Activated naive CD4-positive, alpha-beta T cell treated with Interleukin-2 at 50 U/mL for 16 hours (primary cell): ENCODE data around the gene FRAS1.
"Not testable (repeated sequence)": the region's sequence is repeated elsewhere in the genome, so short reads cannot be mapped to it uniquely, and the experiment has no call there.

Experiments
- DNase-seq: peaks from one replicate; pipeline ENCODE4 v3.0.0-alpha.2; 2020

FRAS1 gene

DNA sequence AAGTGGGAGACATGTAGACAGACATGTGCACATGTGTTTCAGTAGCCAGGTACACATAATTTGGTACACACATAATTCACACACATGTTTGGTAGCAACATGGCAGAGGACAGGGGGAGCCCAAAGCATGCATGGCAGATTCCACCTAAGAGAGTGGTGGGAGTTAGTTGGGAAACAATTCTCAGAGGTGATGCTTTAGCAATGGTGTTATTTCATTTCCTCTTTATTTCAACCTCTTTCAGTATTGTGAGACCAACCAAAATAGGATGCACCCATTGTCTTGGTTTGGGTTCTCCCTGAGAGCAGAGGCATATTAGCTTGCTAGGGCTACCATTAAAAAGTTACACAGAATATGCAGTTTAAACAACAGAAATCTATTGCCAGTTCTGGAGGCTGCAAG is 402.2 kb downstream of the FRAS1 start:
- no peak for DNase-seq

DNA sequence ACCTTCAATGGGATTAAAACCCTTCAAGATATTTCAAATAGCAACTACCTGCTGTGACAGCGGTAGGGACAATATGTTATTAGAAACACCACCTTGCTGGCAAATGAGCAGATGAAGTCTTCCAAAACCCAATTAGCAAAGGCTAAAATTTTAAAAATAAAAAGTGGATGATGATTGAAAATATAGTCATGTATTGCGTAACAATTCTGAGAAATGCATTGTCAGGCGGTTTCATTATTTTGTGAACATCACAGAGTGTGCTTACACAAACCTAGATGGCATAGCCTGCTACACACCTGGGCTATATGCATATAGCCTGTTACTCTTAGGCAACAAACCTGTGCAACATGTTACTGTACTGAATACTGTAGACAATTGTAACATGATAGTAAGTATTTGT is 403.2 kb downstream of the FRAS1 start:
- no peak for DNase-seq

GRCh38 chr4:78464265-78464664 is 407.1 kb downstream of the FRAS1 start:
- DNase-seq: no peak

DNA sequence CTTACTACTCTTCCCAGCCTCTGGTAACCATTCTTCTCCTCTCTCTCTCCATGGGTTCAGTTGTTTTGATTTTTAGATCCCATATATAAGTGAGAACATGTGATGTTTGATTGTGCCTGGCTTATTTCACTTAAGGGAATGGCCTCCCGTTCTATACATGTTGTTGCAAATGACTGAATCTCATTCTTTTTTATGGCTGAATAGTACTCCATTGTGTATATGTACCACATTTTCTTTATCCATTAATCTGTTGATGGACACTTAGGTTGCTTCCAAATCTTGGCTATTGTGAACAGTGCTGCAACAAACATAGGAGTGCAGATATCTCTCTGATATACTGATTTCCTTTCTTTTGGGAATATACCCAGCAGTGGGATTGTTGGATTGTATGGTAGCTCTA is 410.1 kb downstream of the FRAS1 start:
- not testable (repeated sequence) for DNase-seq

- no peak for DNase-seq
Observed at GRCh38 chr4:78468272-78468671, 411.1 kb downstream of the FRAS1 start.

- DNase-seq: no peak
Observed at GRCh38 chr4:78476108-78476704, 419.1 kb downstream of the FRAS1 start.

GRCh38 chr4:78477276-78477675 is 420.2 kb downstream of the FRAS1 start:
- DNase-seq: no peak

DNA sequence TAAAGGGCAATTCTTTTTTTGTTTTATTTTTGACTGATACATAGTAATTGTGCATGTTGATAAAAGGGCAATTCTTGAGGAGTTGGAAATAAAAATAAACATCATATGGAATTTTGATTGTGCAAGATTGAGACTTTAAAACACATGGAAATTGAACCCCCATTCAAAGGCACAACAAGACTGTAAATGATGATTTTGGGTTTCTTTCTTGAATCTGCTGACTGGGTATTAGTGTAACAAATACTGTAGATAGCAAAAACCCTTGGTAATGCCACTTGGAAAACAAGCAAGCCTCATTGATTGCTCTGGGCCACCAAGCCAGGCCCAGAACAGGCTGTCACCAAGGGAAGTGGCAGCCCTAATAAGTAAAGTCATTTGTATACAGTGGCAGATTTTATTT is 421.4 kb downstream of the FRAS1 start:
- no peak for DNase-seq

GRCh38 chr4:78480286-78480685 is 423.2 kb downstream of the FRAS1 start:
- no peak for DNase-seq

- DNase-seq: no peak
Observed at GRCh38 chr4:78481180-78481579, 424.1 kb downstream of the FRAS1 start.

- DNase-seq: no peak
Observed at GRCh38 chr4:78482281-78482680, 425.2 kb downstream of the FRAS1 start.

DNA sequence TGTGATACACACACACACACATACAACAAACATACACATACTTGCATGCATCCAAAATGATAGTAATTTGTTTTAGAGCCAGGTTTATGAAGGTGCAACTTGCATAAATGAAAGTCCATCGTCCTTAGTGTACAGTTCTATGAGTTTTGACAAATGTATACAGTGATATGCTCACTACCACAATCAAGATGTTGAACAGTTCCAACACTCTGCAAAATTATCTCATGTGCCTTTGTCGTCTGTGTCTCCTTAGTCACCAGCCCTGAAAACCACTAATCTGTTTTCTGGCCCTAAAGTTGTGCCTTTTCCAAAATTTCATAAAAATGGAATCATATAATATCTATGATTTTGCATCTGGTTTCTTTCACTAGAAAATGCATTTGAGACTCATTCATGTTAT is 426.7 kb downstream of the FRAS1 start:
- no peak for DNase-seq

DNA sequence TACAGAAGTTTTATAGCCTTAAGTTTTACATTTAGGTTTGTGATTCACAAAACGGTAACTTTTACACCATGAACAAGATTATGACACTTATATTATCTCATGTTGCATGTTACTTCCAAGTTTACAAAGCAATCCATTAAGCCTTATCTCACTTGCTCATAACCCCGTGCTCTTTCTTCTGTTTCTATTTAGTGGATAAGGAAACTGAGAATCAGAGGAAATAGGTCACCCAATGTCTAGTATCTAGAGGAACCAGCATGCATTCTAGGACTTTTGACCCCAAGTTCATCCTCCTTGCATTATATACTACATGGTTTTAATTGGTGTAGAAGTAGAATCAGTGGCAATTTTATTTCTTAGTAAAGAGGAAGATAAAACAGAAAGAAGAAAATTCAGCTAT is 427.5 kb downstream of the FRAS1 start:
- DNase-seq: no peak

- DNase-seq: no peak
Observed at GRCh38 chr4:78493731-78494130, 436.6 kb downstream of the FRAS1 start.

GRCh38 chr4:78496021-78496643 is 439.0 kb downstream of the FRAS1 start:
- DNase-seq: no peak

DNA sequence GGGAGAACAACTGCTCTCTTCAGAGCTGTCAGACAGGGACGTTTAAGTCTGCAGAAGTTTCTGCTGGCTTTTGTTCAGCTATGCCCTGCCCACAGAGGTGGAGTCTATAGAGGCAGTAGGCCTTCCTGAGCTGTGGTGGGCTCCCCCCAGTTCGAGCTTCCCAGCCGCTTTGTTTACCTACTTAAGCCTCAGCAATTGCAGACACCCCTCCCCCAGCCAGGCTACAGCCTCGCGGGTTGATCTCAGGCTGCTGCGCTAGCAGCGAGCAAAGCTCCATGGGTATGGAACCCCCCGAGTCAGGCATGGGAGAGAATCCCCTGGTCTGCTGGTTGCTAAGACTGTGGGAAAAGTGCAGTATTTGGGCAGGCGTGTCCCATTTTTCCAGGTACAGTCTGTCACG is 449.1 kb downstream of the FRAS1 start:
- DNase-seq: not testable (repeated sequence)

GRCh38 chr4:78509043-78509442 is 451.9 kb downstream of the FRAS1 start:
- DNase-seq: no peak

DNA sequence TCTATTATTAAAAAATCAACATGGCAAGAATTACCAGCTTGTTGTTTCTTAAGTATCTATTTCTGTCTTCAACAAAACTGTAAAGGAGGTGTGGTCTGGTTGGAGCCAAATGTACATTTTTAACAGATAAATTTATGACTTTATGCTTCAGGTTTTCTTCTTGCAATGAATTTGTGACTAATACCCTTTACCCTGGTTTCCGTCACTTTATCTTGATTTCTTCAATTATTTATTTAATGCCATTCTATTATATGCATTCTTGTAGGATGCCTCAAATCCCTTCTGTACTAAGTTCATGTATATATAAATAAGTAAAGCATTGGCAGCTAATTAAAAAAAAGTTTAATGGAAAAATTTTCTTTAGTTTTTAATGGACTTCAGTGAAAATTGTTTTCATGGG is 453.0 kb downstream of the FRAS1 start:
- no peak for DNase-seq

DNA sequence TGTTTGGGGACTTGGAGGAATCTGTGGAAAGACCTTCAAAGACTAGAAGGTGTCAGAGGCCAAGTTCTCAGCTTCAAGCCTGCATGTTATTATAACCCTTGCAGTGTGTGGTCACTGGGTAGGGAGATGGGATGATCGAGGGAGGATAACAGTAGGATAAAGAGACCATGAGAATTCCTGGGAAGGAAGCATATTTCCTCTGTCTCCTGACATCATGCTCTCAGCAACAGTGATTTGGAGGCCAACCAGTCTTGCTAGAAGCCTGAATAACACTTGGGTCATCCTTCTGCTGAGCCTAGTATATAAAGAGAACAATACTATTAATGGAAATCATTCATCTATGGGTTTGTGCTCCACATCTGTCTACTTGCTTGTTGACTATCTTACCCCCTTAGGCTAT is 453.6 kb downstream of the FRAS1 start:
- DNase-seq: no peak

DNA sequence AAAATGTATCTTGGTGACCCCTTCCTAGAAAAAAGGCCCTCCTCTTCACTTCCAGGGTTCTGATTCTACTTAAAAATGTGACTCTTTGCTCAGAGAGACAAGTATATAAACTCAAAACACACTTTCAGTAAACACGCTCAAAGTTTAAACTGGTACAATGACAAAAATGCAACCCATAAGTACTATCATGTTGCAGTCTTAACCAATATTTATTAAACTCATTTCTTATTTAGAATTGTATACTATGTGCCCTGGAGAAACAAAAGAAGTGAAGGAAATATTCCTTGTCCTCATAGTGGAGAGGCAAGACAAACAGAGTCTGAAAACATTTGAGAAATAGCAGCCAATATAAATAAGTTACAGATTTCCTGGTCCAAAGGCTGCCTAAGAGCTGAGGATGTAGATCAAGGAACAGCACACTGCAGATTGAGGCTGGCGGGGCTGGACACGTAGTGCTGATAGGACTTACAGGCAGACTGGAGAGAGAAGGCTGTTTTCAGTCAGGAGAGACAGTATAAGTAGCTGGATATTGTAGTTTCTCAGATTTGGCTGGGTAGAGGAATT is 455.3 kb downstream of the FRAS1 start:
- DNase-seq: no peak

DNA sequence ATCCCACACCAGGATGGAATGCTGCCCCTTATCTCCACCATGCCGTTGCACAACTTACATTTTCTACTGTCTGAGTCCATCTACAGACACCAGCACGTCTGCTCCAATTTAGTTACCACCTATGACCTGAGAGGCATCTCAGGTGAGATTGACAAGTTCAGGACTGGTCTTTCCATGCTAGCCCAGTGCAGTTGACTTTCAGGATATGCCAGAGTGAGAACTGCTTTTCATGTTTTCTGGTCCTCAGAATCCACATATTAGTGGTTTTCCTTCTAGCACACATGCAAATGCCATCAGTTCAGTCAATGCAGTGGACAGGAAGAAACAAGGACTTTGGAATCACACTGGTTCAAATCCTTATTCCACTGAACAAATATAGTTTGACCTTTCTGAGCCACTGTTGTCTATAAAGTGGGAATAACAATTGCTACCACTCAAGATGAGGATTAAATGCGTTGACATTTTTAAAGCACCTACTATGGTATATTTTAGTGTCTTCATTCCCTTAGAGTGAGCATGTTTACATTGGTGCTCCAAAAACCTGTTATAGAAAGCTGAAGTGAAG is 456.4 kb downstream of the FRAS1 start:
- DNase-seq: no peak

- DNase-seq: no peak
Observed at GRCh38 chr4:78517050-78517652, 460.0 kb downstream of the FRAS1 start.

DNA sequence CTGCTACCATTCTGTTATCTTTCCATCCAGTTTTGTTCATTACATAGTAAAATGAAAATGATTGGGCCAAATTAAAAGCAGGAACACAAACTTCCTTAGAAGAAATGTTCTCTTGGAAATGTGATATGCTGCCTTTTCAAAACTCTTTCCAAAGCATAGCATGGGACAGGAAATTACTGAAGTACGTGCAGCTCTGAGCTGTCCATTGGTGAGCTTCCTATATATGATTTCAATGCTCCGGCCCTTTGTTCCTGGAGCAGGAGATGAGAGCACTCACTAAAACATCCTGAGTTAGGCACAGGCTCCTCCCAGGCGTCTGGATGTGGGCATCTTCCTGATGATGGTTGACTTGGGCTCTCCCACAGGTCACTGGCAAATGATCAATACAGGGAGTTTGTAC is 461.4 kb downstream of the FRAS1 start:
- no peak for DNase-seq

DNA sequence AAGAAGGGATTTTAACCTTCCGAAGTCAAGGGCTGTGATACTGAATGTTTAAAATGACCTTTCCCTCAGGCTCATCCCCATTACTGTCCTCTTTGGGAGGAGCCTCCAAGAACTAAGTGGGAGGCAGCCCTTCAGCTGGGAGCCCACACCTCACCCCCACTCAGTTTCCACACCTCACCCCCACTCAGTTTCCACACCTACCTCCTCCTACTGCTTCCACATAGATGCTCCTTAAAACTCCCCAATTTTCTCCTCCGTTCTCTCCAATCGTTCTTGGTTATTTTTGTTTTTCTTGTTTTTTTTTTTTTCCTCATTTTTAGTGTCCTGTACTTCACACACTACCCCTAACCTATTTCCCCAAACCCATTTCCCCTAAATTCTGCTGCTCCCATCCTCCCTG is 462.8 kb downstream of the FRAS1 start:
- DNase-seq: no peak
